ENCODE results near the gene CFAP157.

Gene CFAP157

GRCh38 chr9:127693143-127693542 is 13.6 kb upstream of the CFAP157 start:
- DNase-seq (ENCODE audit: low spot score), result no peak

GRCh38 chr9:127693697-127694096 is 13.1 kb upstream of the CFAP157 start:
- no peak for DNase-seq (ENCODE audit: low spot score)

DNA sequence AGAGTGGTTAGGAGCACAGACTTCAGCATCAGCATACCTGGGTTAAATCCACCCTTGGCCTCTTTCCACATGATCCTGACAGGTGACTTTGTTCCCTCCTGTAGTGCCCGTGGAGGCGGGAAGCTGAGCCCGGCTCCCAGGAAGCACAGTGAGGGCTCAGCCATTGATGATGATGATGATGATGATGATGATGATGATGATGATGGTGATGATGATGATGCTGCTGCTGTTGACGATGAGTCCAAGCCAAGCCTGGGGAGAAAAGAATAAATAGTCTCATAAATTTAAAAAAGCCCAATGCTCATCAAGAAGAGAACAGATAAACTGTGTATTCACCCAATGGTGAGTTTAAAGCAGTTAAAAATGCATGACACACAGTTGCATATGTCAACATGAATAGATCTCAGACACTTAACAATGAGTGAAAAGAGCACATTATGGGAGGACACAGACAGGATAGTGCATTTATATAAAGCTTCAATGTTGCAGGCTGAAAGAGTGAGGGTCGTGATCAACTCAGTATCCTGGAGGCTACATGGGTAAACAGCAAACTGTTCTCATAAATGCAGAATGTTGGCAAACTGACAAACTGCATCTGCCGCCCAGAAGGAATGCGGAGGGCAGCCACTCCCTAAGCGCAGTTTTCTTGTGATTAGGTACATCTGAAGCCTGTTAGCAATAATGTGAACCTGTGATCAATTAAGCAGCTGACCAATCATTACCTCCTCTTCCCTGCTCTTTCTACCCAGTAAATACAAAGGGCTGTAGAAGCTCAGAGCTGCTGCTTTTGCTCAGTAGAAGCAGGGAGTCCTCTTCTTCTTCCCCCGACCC is 11.7 kb upstream of the CFAP157 start:
- no peak for DNase-seq (ENCODE audit: low spot score)

DNA sequence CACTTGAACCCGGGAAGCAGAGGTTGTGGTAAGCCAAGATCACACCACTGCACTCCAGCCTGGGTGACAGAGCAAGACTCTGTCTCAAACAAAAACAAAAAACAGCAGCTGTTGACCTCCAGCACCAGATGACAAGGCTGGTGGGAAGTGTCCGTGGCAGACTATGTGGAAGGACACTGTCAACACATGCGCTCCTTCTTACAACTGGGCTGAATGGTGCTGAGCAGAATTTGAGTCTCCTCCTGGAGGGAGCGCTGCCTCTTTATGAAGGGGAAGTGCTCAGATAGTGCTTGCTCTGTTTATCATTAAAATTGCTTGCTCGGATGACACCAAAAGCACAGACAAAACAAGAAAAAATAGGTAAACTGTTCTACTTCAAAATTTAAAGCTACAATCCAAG is 9.2 kb upstream of the CFAP157 start:
- DNase-seq (ENCODE audit: low spot score), result no peak

- no peak for DNase-seq (ENCODE audit: low spot score)
Measured at GRCh38 chr9:127698386-127698785, 8.4 kb upstream of the CFAP157 start.

DNA sequence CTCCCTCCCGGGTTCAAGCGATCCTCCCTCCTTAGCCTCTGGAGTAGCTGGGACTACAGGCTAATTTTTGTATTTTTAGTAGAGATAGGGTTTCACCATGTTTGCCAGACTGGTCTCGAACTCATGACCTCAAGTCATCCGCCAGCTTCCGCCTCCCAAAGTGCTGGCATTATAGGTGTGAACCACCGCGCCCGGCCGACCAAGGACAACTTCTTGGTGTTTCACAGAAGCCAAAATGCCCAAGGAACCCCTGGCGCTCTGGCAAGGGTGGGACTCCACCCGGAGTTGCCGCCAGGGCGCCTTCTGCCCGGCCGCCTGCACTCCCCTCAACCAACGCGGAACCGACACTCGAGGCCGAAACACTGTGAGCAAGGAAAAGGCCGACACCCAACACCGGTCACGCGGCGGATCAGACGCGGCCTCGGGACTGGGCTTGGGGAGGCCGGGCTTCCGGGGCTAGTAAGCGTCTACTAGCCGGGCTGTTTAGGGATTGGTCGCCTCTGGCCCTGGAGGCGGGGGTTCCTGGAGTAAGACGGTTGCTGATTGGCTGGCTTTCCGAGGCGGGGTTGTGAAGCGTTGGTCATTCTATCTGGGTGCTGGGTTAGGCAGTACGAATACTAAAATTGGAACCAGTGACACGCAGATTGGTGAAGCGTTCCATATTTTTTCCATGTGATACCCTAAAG is 7.7 kb upstream of the CFAP157 start:
- no peak for DNase-seq (ENCODE audit: low spot score)

GRCh38 chr9:127700140-127700539 is 6.6 kb upstream of the CFAP157 start:
- no peak for DNase-seq (ENCODE audit: low spot score)

DNA sequence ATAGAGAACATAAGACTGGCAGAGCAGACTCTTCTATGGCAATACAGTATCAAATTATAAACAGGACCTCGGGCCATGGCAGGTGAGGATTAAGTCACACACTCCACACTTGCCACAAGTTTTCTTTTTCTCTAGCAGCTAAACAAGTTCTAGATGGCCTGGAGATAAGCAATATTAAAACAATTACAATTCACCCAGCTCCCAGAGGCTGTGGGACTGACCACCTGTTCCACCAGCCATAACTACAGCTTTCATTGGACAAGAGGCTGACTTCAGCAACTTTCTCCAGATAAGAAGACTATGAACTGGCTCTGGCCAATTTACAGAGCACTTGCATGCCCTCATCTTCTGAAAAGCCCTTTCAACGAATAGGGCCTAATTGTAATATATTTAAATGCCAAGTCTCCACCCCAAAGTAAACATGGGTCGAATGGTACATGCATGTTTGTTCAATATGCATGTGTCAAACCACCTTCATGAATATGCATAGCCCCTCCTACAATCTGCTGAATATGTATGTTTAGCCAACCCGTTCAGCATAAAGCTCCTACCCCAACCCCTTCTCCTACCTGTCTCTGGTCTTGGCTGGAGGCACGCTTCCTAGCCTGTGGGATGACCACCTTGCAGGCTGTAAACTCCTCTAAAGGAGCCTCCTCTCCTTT is 6.1 kb upstream of the CFAP157 start:
- DNase-seq (ENCODE audit: low spot score), result no peak

GRCh38 chr9:127703289-127703946 is 3.4 kb upstream of the CFAP157 start:
- no peak for DNase-seq (ENCODE audit: low spot score)

- no peak for DNase-seq (ENCODE audit: low spot score)
Measured at GRCh38 chr9:127705577-127706379, 1.0 kb upstream of the CFAP157 start.

DNA sequence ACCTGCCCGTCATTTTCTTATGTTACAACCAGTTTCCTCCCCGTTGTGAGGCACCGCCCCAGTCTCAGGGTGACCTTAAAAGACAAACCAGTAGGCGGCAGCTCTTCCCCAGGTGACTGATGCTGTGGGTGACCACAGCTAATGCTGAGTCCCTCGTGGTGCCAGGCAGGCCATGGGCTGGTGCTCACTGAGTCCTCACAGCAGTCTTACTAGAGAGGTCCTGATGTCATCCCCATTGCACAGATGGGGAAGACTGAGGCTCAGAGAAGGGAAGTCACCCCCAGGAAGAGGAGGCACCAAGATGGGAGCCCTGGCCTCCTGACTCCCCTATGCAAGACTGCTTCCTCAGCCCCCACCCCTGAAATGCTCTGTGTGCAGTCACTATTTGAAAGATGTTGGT is 978 bp downstream of the CFAP157 start:
- peak; percentile 59 for DNase-seq (ENCODE audit: low spot score)

DNA sequence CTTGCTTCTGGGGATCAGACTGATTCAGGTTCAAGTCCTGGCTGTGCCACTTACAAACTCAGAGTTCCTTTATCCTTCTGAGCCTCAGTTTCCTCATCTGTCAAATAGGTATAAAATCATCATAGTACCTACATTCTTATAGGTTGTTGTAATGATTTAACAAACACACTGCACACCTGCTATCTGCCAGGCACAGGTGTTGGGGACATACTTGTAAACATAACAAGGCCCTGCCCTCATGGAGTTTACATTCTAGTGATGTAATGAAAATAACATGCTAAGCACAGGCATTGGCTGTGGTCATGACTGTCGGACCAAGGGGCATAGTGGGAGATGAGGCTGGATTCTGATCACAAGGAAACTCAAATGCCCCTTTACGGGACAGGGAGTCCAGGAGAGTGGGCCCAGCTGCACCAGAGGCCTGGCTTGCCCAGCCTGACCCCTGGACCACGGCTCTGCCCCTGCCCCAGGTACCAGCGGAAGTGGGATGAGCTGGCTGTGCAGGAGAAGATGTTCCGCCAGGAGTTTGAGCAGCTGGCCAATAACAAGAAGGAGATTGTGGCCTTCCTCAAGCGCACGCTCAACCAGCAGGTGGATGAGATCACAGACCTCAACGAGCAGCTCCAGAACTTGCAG is 2.3 kb downstream of the CFAP157 start:
- DNase-seq (ENCODE audit: low spot score), result no peak

DNA sequence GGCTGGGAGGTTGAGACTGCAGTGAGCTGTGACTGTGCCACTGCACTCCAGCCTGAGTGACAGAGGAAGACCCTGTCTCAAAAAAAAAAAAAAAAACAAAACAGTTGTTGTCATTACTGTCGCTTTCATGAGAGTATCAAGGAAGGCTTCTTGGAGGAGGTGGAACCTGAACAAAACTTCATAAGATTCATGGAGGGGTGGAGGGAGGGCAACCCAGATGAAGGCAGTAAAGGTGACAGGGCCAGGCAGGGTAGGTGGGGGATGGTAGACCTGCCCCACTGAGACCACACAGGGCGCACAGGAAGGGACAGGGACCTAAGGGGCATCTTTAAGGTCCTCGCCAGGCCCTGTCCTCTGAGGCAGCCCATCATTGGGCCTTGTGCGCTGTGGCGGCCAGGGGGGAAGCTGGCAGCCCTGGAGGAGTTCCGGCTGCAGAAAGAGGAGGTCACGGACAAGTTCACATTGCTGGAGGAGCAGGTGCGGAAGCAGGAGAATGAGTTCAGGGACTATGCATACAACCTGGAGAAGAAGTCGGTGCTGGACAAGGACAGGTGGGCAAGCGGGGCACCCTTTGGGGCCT is 3.5 kb downstream of the CFAP157 start:
- no peak for DNase-seq (ENCODE audit: low spot score)

- no peak for DNase-seq (ENCODE audit: low spot score)
Measured at GRCh38 chr9:127711226-127711701, 4.5 kb downstream of the CFAP157 start.

GRCh38 chr9:127711831-127712274 is 5.1 kb downstream of the CFAP157 start:
- no peak for DNase-seq (ENCODE audit: low spot score)

DNA sequence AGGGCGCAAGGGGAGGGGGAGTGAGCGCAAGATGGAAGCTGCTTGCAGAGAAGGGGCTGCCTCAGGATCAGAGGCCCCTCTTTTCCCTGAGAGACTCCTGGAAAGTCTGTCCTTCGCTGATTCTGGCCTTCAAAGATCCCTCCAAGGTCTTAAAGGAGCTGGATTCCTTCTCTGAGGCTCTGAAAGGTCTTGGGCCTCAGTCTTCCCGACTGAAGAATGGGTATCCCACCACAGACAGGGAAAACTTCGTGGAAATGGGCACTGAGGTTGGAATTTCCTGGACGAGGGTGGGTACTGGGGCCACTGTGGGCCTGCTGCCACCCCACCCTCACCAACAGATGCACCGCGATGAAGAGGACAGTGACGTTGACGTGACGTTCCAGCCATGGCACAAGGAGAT is 5.6 kb downstream of the CFAP157 start:
- no peak for DNase-seq (ENCODE audit: low spot score)

- DNase-seq (ENCODE audit: low spot score), result no peak
Measured at GRCh38 chr9:127712867-127713266, 6.1 kb downstream of the CFAP157 start.

GRCh38 chr9:127714020-127714750 is 7.4 kb downstream of the CFAP157 start:
- no peak for DNase-seq (ENCODE audit: low spot score)

DNA sequence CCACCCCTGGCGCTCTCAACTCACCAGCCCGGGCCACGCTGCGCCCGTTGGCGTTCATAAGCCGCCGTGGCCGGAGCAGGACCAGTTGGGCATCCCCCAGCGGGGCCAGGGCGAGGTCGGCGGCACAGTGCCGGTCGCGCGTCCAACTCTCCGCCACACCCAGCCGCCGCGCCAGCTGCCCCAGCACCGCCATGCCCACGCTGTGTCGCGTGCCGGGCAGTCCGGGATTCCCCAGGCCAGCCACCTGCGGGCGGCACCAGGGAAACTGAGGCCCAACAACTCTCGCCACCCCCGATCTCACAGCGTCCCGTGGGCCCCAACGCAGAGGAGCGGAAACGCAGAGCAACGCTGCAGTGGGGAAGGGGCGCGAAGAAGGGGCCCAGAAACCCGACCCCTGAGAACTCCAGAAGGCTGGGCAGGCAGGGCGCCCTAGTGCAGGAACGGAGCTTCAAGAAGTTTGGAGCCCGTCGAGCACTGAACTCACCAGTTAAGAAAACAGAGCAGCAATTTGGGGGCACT is 8.2 kb downstream of the CFAP157 start:
- peak; percentile 54 for DNase-seq (ENCODE audit: low spot score)
